ENCODE results near the gene MYBPHL. TPM values are rescaled to one million over a fixed set of nuclear protein-coding genes. Genes with fewer than 3 reads are reported as not detected.

Gene MYBPHL
- total RNA-seq, 3 donors from 2014 or later (not counting 1 experiment from before 2014, with no cell fraction given): not detected

DNA sequence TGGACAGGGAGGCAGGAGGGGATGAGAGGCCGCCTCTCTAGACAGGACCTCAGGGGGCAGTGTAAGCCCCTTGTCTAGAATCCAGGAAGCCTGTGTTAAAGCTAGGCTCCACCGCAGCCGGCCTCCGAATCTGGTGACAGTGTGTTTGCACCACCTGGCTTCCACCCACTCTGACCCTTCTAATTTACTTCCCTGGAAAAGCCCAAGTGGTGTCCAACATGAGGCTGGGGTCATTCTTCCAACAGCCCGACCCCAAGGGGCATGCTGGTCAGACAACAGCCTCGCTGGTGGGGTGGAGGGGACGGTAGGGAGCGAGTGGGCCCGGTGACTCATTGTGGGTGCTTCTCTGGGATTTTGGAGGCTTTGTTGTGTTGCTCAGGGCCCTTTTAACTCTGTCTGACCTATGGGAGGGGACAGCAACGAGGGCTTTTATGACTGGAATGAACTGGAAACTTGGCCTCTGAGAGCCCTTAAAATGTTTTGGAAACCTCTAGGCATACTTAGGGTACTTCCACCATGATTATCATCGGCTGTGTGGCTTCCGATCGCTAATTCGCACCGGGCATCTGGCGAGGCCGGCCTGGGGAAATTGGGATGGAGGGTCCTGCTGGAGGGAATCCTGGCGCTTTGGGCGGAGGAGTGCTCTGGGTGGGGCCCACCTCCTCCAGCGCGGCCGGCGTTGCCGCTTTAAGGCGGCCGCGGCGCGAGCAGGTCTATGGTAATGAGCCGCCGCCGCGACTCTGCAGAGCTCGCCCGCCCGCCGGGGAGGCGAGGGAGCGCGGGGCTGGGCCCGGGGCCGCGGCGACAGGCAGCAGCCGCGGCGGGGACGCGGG, 57.8 kb downstream of the MYBPHL start, which contains the start of gene CELSR2:
TSS of gene CELSR2 (plus strand) at position 743 of the 833 bp plus-strand sequence. CDS start 541 bp downstream, outside the sequence.
- H3K27ac Mint-ChIP-seq: peak within 1 kb of the TSS in 1 of 2 donors; percentile 64
- peaks cover 9 to 14% of the 10 kb centered on the region in 2 donors for H3K27me3 Mint-ChIP-seq (ENCODE audit: low read depth in 2 of 2)
- Histone ChIP-seq H3K27ac (ENCODE audit: low read length) (no peak within 1 kb of the TSS), H3K36me3 (ENCODE audit: control insufficient read depth, insufficient read depth, low read length) (no peaks in the 10 kb centered on the region), H3K9me3 (ENCODE audit: control insufficient read depth, insufficient read depth, low read length) (no peaks in the 10 kb centered on the region), H3K4me1 (ENCODE audit: control insufficient read depth, insufficient read depth, low read length) (peaks cover 24% of the 10 kb centered on the region), H3K4me3 (ENCODE audit: low read length) (peak within 1 kb of the TSS; percentile 26), H3K27me3 (ENCODE audit: control insufficient read depth, insufficient read depth, low read length) (peaks cover 11% of the 10 kb centered on the region)
- peak within 1 kb of the TSS; percentile 78 for H3K4me3 Mint-ChIP-seq
- TF ChIP-seq, protein P1, sequence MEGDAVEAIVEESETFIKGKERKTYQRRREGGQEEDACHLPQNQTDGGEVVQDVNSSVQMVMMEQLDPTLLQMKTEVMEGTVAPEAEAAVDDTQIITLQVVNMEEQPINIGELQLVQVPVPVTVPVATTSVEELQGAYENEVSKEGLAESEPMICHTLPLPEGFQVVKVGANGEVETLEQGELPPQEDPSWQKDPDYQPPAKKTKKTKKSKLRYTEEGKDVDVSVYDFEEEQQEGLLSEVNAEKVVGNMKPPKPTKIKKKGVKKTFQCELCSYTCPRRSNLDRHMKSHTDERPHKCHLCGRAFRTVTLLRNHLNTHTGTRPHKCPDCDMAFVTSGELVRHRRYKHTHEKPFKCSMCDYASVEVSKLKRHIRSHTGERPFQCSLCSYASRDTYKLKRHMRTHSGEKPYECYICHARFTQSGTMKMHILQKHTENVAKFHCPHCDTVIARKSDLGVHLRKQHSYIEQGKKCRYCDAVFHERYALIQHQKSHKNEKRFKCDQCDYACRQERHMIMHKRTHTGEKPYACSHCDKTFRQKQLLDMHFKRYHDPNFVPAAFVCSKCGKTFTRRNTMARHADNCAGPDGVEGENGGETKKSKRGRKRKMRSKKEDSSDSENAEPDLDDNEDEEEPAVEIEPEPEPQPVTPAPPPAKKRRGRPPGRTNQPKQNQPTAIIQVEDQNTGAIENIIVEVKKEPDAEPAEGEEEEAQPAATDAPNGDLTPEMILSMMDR (IDR thresholded peaks at IDR 0.05): no peak
- H3K4me1 Mint-ChIP-seq: peaks cover 0 to 28% of the 10 kb centered on the region in 2 donors
- 15% methylated on average over 49 of the region's 49 CpGs for WGBS (ENCODE audit: insufficient coverage)
- intact Hi-C loops (cut with micrococcal nuclease): loop anchor here (1.0 to 5.0 kb wide), 2 partner anchors 34 to 233 kb away; partner anchors contain the start of genes ATXN7L2 and PSRC1
- DNase-seq (peak; percentile 58 to 82), ATAC-seq (peak; percentile 87 to 96 (median 96))
- no peaks in the 10 kb centered on the region for H3K36me3 Mint-ChIP-seq
- H3K9me3 Mint-ChIP-seq: no peaks in the 10 kb centered on the region

DNA sequence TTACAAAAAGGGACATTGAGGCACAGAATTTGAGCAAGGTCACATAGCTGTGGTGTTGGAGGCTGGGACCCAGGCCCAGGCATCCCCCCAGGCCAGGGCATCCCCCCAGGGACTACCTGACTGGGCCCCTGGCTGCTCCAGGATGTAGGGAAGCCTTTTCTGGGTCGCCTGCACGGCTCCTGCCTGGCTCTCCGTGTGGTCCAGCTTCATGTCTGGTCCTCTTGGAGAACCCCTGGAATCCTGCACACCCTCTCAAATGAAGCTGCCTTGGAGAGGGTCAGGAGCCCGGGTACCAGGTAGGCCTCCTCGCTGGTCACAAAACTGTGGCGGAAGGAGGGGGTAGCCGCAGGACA, 58.4 kb downstream of the MYBPHL start:
- TF ChIP-seq, protein P1 (IDR thresholded peaks at IDR 0.05): no peak
- Mint-ChIP-seq H3K27ac (no peak overlapping the region), H3K36me3 (no peaks in the 10 kb centered on the region), H3K9me3 (no peaks in the 10 kb centered on the region), H3K4me3 (peak overlapping the region; percentile 40), H3K27me3 (ENCODE audit: low read depth in 2 of 2) (peaks cover 9 to 15% of the 10 kb centered on the region in 2 donors), H3K4me1 (peaks cover 0 to 27% of the 10 kb centered on the region in 2 donors)
- DNase-seq (no peak), ATAC-seq (no peak)
- H3K4me3 ChIP-seq (ENCODE audit: low read length): no peak overlapping the region
- H3K9me3 ChIP-seq (ENCODE audit: control insufficient read depth, insufficient read depth, low read length): no peaks in the 10 kb centered on the region
- 95% methylated on average over 7 of the region's 7 CpGs for WGBS (ENCODE audit: insufficient coverage)
- H3K36me3 ChIP-seq (ENCODE audit: control insufficient read depth, insufficient read depth, low read length): no peaks in the 10 kb centered on the region
- H3K27ac ChIP-seq (ENCODE audit: low read length): no peak overlapping the region
- intact Hi-C loops (cut with micrococcal nuclease): loop anchor here (5.0 kb wide), 1 partner anchor 234 kb away; the partner anchor contains the start of gene ATXN7L2
- H3K27me3 ChIP-seq (ENCODE audit: control insufficient read depth, insufficient read depth, low read length): peaks cover 12% of the 10 kb centered on the region
- H3K4me1 ChIP-seq (ENCODE audit: control insufficient read depth, insufficient read depth, low read length): peaks cover 18% of the 10 kb centered on the region

DNA sequence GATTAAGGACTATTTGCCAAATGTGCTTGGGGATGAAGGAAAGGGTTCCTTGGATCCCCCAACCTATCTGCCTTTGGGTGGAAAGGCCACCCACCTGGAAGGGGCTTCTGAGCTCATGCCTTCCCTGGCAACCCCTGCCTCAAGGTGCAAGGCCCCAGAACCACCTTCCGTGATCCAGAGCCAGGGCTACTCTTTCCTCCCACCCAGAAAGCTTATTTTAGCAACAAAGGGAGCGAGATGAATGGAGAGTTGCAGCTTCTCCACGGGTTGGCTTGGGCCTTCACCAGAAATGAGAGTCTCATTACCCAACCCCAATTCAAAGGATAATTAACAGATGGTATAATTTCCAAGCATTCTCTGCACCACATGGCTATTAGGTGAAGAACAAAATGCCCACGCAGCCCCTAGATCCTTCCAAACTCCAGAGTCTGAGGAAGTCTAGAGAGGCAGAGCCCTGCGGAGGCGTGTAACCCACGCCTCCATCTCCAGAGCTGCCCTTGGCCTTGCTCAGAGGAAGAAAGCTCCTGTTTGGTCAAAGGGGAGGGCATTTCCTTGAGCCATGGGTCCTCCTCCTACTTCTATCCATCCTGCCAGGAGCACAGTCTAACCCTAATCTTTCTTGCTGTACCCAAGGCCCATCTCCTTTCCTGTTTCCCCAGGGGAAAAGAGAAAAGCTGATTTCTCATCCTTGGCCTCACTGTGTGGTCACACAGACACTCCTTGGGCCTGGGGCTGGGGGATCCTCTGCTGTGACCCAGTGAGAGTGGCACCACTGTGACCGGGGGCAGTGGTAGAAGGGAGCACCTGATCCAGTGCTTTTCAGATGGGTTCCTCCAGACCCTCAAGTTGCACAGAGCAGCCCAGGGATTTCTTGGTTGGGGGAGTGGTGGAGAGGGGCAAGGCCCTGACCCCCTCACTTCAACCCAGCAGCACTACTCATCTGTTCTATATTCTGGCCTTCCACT, 59.1 kb downstream of the MYBPHL start:
- TF ChIP-seq, protein P1 (IDR thresholded peaks at IDR 0.05): no peak
- WGBS (ENCODE audit: insufficient coverage): 91% methylated on average over 8 of the region's 8 CpGs
- no peak overlapping the region for H3K27ac ChIP-seq (ENCODE audit: low read length)
- DNase-seq (no peak), ATAC-seq (no peak)
- H3K4me1 ChIP-seq (ENCODE audit: control insufficient read depth, insufficient read depth, low read length): peaks cover 14% of the 10 kb centered on the region
- H3K9me3 Mint-ChIP-seq: no peaks in the 10 kb centered on the region
- no peaks in the 10 kb centered on the region for H3K9me3 ChIP-seq (ENCODE audit: control insufficient read depth, insufficient read depth, low read length)
- intact Hi-C loops (cut with micrococcal nuclease): loop anchor here (5.0 kb wide), 1 partner anchor 235 kb away; the partner anchor contains the start of gene ATXN7L2
- no peaks in the 10 kb centered on the region for H3K36me3 Mint-ChIP-seq
- no peak overlapping the region for H3K4me3 Mint-ChIP-seq
- no peak overlapping the region for H3K4me3 ChIP-seq (ENCODE audit: low read length)
- H3K27ac Mint-ChIP-seq: no peak overlapping the region
- H3K4me1 Mint-ChIP-seq: peaks cover 0 to 20% of the 10 kb centered on the region in 2 donors
- H3K36me3 ChIP-seq (ENCODE audit: control insufficient read depth, insufficient read depth, low read length): no peaks in the 10 kb centered on the region
- H3K27me3 Mint-ChIP-seq (ENCODE audit: low read depth in 2 of 2): peaks cover 14 to 15% of the 10 kb centered on the region in 2 donors
- peaks cover 16% of the 10 kb centered on the region for H3K27me3 ChIP-seq (ENCODE audit: control insufficient read depth, insufficient read depth, low read length)
